KOPT-K1 (cell line): ENCODE results near the gene PDIK1L.
"Not testable (repeated sequence)": the region's sequence is repeated elsewhere in the genome, so short reads cannot be mapped to it uniquely, and the experiment has no call there.

Source experiments
- H3K27ac ChIP-seq: fragments of 200-600 bp; sonication (generic); 2 replicates; pipeline ENCODE4 v1.5.1; 2016; ENCODE audit warnings: antibody characterized with exemption, mild to moderate bottlenecking, low read depth, low read length; ENCODE audit not compliant: poor library complexity, severe bottlenecking
- H3K36me3 ChIP-seq: fragments of 200-600 bp; sonication (generic); 2 replicates; pipeline ENCODE4 v1.5.1; 2017; ENCODE audit warnings: antibody characterized with exemption, mild to moderate bottlenecking, low read length, moderate library complexity; ENCODE audit not compliant: insufficient read depth
- H3K9me3 ChIP-seq: fragments of 200-600 bp; sonication (generic); 2 replicates; pipeline ENCODE4 v1.5.1; 2017; ENCODE audit warnings: antibody characterized with exemption, low read length, mild to moderate bottlenecking; ENCODE audit not compliant: insufficient read depth, poor library complexity, severe bottlenecking

PDIK1L gene

GRCh38 chr1:26079960-26080814, 31.4 kb upstream of the PDIK1L start:
- no peaks in the 10 kb centered on the region for H3K36me3 ChIP-seq
- no peaks in the 10 kb centered on the region for H3K9me3 ChIP-seq
- H3K27ac ChIP-seq, result no peak overlapping the region

- Histone ChIP-seq H3K9me3 (no peaks in the 10 kb centered on the region), H3K27ac (no peak overlapping the region), H3K36me3 (no peaks in the 10 kb centered on the region)
These were observed 30.2 kb upstream of the PDIK1L start for GRCh38 chr1:26081267-26082019.

GRCh38 chr1:26082020-26082350, 29.6 kb upstream of the PDIK1L start:
- H3K27ac ChIP-seq, result no peak overlapping the region
- H3K36me3 ChIP-seq, result no peaks in the 10 kb centered on the region

GRCh38 chr1:26083208-26083607, 28.4 kb upstream of the PDIK1L start:
- Histone ChIP-seq H3K27ac (no peak overlapping the region), H3K9me3 (no peaks in the 10 kb centered on the region), H3K36me3 (no peaks in the 10 kb centered on the region)

More at GRCh38 chr1:26082020-26082350, 29.6 kb upstream of the PDIK1L start:
- H3K9me3 ChIP-seq, result no peaks in the 10 kb centered on the region

GRCh38 chr1:26084091-26084561, 27.5 kb upstream of the PDIK1L start:
- Histone ChIP-seq H3K9me3 (no peaks in the 10 kb centered on the region), H3K36me3 (no peaks in the 10 kb centered on the region), H3K27ac (no peak overlapping the region)

GRCh38 chr1:26084844-26085243, 26.8 kb upstream of the PDIK1L start:
- Histone ChIP-seq H3K27ac (no peak overlapping the region), H3K36me3 (no peaks in the 10 kb centered on the region)

GRCh38 chr1:26089125-26089524, 22.5 kb upstream of the PDIK1L start:
- H3K36me3 ChIP-seq, result no peaks in the 10 kb centered on the region
- H3K27ac ChIP-seq, result no peak overlapping the region
- H3K9me3 ChIP-seq, result no peaks in the 10 kb centered on the region

More at GRCh38 chr1:26084844-26085243, 26.8 kb upstream of the PDIK1L start:
- H3K9me3 ChIP-seq, result no peaks in the 10 kb centered on the region

GRCh38 chr1:26090893-26091292, 20.7 kb upstream of the PDIK1L start:
- H3K27ac ChIP-seq, result no peak overlapping the region
- H3K9me3 ChIP-seq, result no peaks in the 10 kb centered on the region
- H3K36me3 ChIP-seq, result no peaks in the 10 kb centered on the region

- Histone ChIP-seq H3K27ac (no peak overlapping the region), H3K36me3 (no peaks in the 10 kb centered on the region), H3K9me3 (no peaks in the 10 kb centered on the region)
These were observed 19.2 kb upstream of the PDIK1L start for GRCh38 chr1:26092422-26092821.

- not testable (repeated sequence) for H3K36me3 ChIP-seq, H3K27ac ChIP-seq, H3K9me3 ChIP-seq
These were observed 18.1 kb upstream of the PDIK1L start for GRCh38 chr1:26093569-26093968.

GRCh38 chr1:26094076-26094669, 17.5 kb upstream of the PDIK1L start:
- Histone ChIP-seq H3K36me3 (no peaks in the 10 kb centered on the region), H3K27ac (no peak overlapping the region), H3K9me3 (no peaks in the 10 kb centered on the region)

GRCh38 chr1:26094677-26095383, 16.8 kb upstream of the PDIK1L start:
- H3K9me3 ChIP-seq, result no peaks in the 10 kb centered on the region
- no peak overlapping the region for H3K27ac ChIP-seq
- H3K36me3 ChIP-seq, result no peaks in the 10 kb centered on the region

- no peaks in the 10 kb centered on the region for H3K36me3 ChIP-seq
- H3K27ac ChIP-seq, result no peak overlapping the region
- no peaks in the 10 kb centered on the region for H3K9me3 ChIP-seq
These were observed 15.2 kb upstream of the PDIK1L start for GRCh38 chr1:26096471-26096870.

GRCh38 chr1:26097696-26098095, 13.9 kb upstream of the PDIK1L start:
- Histone ChIP-seq H3K36me3 (no peaks in the 10 kb centered on the region), H3K9me3 (no peaks in the 10 kb centered on the region), H3K27ac (no peak overlapping the region)

- Histone ChIP-seq H3K36me3 (no peaks in the 10 kb centered on the region), H3K9me3 (no peaks in the 10 kb centered on the region), H3K27ac (no peak overlapping the region)
These were observed 13.0 kb upstream of the PDIK1L start for GRCh38 chr1:26098602-26099001.
